Measurements from ENCODE around the gene C4B. TPM values are rescaled to one million over a fixed set of nuclear protein-coding genes. Genes with fewer than 3 reads are reported as not detected.
"Not testable (repeated sequence)": the region's sequence is repeated elsewhere in the genome, so short reads cannot be mapped to it uniquely, and the experiment has no call there.

Gene C4B
- total RNA-seq, 1 donor from 2014 or later: 23.1 TPM

DNA sequence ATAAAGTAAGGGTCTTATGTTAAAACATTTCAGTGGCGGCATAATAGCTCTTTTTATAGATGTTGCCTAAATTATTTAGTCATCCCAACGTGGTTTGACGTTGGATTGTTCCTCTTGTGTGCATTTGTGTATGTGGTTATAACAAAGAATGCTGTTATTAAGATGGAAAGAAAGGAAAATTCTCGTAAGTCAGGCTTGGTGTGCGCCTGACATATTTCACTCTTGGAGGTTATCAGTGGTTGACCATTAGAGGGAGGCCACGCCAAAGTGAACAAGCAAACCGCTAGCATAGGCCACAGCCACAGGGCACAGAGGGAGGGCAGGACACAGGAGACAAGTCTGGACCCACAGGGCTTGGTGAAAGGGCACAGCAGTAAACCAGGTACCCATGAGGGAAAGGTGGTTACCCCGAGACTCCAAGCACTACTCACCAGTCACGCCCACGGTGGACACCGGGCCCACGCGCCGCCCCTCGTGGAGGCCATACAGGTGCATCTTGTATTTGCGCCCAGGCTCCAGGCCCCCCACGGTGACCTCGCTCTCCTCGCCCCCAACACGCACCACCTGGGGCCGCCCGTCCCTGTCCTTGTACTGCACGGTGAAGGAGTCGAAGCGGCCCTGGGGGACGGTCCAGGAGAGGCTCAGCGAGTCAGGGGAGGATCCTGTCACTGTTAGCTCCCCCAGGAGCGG lies 46.5 kb downstream of the C4B start:
- DNase-seq (ENCODE audit: extremely low spot score in 2 of 2): no peak
- intact Hi-C loops (cut with DNase I): no loop called here
- Histone ChIP-seq H3K27ac (no peak overlapping the region), H3K9me3 (no peaks in the 10 kb centered on the region), H3K27me3 (no peaks in the 10 kb centered on the region), H3K4me1 (no peaks in the 10 kb centered on the region), H3K4me3 (no peak overlapping the region), H3K36me3 (peaks cover 0 to 42% of the 10 kb centered on the region in 2 donors)
- TF ChIP-seq, protein P1, sequence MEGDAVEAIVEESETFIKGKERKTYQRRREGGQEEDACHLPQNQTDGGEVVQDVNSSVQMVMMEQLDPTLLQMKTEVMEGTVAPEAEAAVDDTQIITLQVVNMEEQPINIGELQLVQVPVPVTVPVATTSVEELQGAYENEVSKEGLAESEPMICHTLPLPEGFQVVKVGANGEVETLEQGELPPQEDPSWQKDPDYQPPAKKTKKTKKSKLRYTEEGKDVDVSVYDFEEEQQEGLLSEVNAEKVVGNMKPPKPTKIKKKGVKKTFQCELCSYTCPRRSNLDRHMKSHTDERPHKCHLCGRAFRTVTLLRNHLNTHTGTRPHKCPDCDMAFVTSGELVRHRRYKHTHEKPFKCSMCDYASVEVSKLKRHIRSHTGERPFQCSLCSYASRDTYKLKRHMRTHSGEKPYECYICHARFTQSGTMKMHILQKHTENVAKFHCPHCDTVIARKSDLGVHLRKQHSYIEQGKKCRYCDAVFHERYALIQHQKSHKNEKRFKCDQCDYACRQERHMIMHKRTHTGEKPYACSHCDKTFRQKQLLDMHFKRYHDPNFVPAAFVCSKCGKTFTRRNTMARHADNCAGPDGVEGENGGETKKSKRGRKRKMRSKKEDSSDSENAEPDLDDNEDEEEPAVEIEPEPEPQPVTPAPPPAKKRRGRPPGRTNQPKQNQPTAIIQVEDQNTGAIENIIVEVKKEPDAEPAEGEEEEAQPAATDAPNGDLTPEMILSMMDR (IDR thresholded peaks at IDR 0.05): no peak
- TF ChIP-seq POLR2A (IDR thresholded peaks at IDR 0.05) (no peak), POLR2AphosphoS5 (IDR thresholded peaks at IDR 0.05; ENCODE audit: insufficient read depth in 1 of 2, low read depth in 1 of 2) (no peak)

DNA sequence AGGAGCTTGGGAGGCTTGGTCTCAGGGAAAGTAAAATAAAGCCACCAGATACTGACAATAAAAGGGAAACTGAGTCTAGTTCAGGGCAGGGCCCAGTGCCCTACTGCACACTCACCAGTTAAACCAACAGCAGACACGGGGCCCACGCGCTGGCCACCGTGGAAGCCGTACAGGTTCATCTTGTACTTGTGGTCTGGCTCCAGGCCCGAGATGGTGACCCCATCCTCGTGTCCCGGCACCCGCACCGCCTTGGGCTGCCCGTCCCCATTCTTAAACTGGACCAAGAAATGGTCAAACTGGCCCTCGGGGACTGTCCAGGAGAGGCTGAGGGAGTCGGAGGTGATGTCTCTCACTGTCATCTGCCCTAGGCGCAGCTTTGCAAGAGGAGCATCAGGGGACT lies 50.1 kb downstream of the C4B start:
- no peak for TF ChIP-seq POLR2A (IDR thresholded peaks at IDR 0.05)
- TF ChIP-seq, protein P1 (IDR thresholded peaks at IDR 0.05): no peak
- TF ChIP-seq POLR2AphosphoS5 (IDR thresholded peaks at IDR 0.05; ENCODE audit: insufficient read depth in 1 of 2, low read depth in 1 of 2): no peak
- no peak for DNase-seq (ENCODE audit: extremely low spot score in 2 of 2)
- Histone ChIP-seq H3K4me1 (no peaks in the 10 kb centered on the region), H3K9me3 (no peaks in the 10 kb centered on the region), H3K36me3 (peaks cover 0 to 55% of the 10 kb centered on the region in 2 donors), H3K27me3 (no peaks in the 10 kb centered on the region), H3K27ac (no peak overlapping the region), H3K4me3 (no peak overlapping the region)
- intact Hi-C loops (cut with DNase I): no loop called here

DNA sequence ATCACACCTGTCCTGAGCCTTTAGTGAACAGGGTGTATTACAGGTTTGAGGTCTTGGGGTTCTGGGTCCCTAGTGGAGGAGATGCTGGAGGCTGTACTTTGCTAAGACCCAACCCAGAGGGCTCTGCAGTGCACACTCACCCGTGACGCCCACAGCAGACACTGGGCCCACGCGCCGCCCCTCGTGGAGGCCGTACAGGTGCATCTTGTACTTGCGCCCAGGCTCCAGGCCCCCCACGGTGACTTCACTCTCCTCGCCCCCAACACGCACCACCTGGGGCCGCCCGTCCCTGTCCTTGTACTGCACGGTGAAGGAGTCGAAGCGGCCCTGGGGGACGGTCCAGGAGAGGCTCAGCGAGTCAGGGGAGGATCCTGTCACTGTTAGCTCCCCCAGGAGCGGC lies 52.9 kb downstream of the C4B start:
- H3K4me1 ChIP-seq; H3K9me3 ChIP-seq; H3K27me3 ChIP-seq; H3K27ac ChIP-seq; intact Hi-C loops (cut with DNase I); DNase-seq (ENCODE audit: extremely low spot score in 2 of 2); H3K4me3 ChIP-seq: not testable (repeated sequence)
- H3K36me3 ChIP-seq: peaks cover 0 to 50% of the 10 kb centered on the region in 2 donors

DNA sequence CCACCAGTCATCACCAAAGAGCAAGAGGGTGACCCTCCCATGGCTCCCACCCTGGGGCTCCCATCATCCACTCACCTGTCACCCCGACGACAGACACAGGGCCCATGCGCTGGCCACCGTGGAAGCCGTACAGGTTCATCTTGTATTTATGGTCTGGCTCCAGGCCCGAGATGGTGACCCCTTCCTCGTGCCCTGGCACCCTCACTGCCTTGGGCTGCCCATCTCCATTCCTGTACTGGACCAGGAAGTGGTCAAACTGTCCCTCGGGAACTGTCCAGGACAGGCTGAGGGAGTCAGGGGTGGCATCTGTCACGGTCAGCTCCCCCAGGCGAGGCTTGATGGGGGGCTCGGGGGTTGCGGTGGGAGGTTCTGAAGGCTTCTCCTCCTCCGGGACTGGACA lies 53.7 kb downstream of the C4B start:
- intact Hi-C loops (cut with DNase I); H3K27ac ChIP-seq: not testable (repeated sequence)
- peaks cover 0 to 58% of the 10 kb centered on the region in 2 donors for H3K36me3 ChIP-seq

DNA sequence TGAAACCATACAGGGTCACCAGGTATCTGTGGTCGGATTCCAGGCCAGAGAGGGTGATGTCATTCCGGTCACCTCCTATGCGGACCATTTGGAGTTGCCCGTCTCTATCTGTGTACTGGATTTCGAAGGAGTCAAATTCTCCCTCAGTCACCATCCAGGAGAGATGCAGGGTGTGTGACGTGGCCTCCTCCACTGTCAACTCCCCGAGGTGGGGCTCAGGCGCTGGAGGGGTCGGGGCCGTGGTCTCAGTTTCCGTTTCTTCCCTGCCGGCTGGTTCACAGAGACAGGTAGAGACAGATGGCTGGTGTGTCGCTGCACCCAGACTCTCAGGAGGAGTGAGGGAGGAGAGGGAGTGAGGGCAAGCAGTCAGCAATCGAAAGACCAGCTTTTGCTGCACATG lies 54.3 kb downstream of the C4B start:
- H3K4me1 ChIP-seq: no peaks in the 10 kb centered on the region
- TF ChIP-seq POLR2A (IDR thresholded peaks at IDR 0.05) (no peak), POLR2AphosphoS5 (IDR thresholded peaks at IDR 0.05; ENCODE audit: insufficient read depth in 1 of 2, low read depth in 1 of 2) (no peak)
- TF ChIP-seq, protein P1 (IDR thresholded peaks at IDR 0.05): no peak
- H3K9me3 ChIP-seq: no peaks in the 10 kb centered on the region
- H3K27ac ChIP-seq: no peak overlapping the region
- no peaks in the 10 kb centered on the region for H3K27me3 ChIP-seq
- DNase-seq (ENCODE audit: extremely low spot score in 2 of 2): no peak
- intact Hi-C loops (cut with DNase I): no loop called here
- H3K36me3 ChIP-seq: peaks cover 0 to 62% of the 10 kb centered on the region in 2 donors
- no peak overlapping the region for H3K4me3 ChIP-seq

More for the DNA sequence above, 53.7 kb downstream of the C4B start:
- DNase-seq (ENCODE audit: extremely low spot score in 2 of 2); H3K4me3 ChIP-seq; H3K27me3 ChIP-seq; H3K4me1 ChIP-seq; H3K9me3 ChIP-seq: not testable (repeated sequence)

DNA sequence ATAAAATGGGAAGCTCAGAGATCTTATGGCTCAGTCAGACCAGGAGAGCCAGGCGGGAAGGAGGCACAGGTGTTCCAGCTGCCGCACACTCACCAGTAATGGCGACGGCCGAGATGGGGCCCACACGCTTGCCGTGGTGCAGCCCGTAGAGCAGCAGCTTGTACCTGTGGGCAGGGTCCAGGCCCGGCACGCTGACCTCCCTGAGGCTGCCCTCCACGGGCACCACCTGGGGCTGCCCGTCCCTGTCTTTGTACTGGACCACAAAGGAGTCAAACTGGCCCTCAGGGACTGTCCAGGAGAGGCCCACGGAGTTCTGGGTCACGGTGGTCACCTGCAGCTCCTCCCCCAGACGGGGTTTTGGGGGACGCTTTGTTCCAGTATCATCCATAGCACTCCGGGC lies 54.9 kb downstream of the C4B start:
- no peak for TF ChIP-seq POLR2A (IDR thresholded peaks at IDR 0.05)
- no peak for TF ChIP-seq POLR2AphosphoS5 (IDR thresholded peaks at IDR 0.05; ENCODE audit: insufficient read depth in 1 of 2, low read depth in 1 of 2)
- TF ChIP-seq, protein P1 (IDR thresholded peaks at IDR 0.05): no peak
- intact Hi-C loops (cut with DNase I): no loop called here
- no peaks in the 10 kb centered on the region for H3K9me3 ChIP-seq
- H3K27ac ChIP-seq: no peak overlapping the region
- peaks cover 0 to 58% of the 10 kb centered on the region in 2 donors for H3K36me3 ChIP-seq
- H3K4me1 ChIP-seq: no peaks in the 10 kb centered on the region
- H3K27me3 ChIP-seq: no peaks in the 10 kb centered on the region
- H3K4me3 ChIP-seq: no peak overlapping the region
- DNase-seq (ENCODE audit: extremely low spot score in 2 of 2): no peak

Measured in vagina (tissue), 2 donors.